ENCODE measurements around the gene GNG3. TPM values are rescaled to one million over a fixed set of nuclear protein-coding genes. Genes with fewer than 3 reads are reported as not detected.
A peak's percentile ranks its signal among the peaks of the same experiment; 100 is the strongest.

The GNG3 gene
- polyA plus RNA-seq, 2 of the 4 experiments (the other 2 are of a cell fraction) = not detected

GRCh38 chr11:62709247-62710000 lies 1.9 kb downstream of the GNG3 start:
- Histone ChIP-seq H3K4me2 (peak overlapping the region; percentile 89), H3K4me3 (peak overlapping the region; percentile 41), H3K4me1 (peaks cover 51% of the 10 kb centered on the region), H3K9me3 (no peaks in the 10 kb centered on the region), H3K27ac (peak overlapping the region; percentile 79 to 91)
- DNase-seq (ENCODE audit: low read depth in 1 of 2, low spot score in 1 of 2) = peak; percentile 94 to 98
- no peak for FAIRE-seq
- CTCF ChIA-PET = interaction anchor here (0.6 to 5.3 kb wide), 12 partner anchors 9 to 330 kb away, joined by 3 to 37 read pairs (median 4); partner anchors contain the start of genes LBHD1, TMEM179B and UQCC3
- ATAC-seq = peak; percentile 71 to 84
- POLR2A ChIA-PET = interaction anchor here (0.6 to 6.1 kb wide), 14 partner anchors 9 to 147 kb away, joined by 3 to 64 read pairs (median 4); partner anchors contain the start of genes B3GAT3, C11orf98, CSKMT and HNRNPUL2
- 11% methylated on average over 47 of the region's 47 CpGs for WGBS (ENCODE audit: missing lambda C conversion rate)
- TF ChIP-seq, protein P1, sequence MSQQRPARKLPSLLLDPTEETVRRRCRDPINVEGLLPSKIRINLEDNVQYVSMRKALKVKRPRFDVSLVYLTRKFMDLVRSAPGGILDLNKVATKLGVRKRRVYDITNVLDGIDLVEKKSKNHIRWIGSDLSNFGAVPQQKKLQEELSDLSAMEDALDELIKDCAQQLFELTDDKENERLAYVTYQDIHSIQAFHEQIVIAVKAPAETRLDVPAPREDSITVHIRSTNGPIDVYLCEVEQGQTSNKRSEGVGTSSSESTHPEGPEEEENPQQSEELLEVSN (IDR thresholded peaks at IDR 0.05; ENCODE audit: borderline replicate concordance, low read depth) = no peak
- TF ChIP-seq HEYL (CRISPR knock-in tag; IDR thresholded peaks at IDR 0.05) = peak; percentile 71; the same call in 1 of the 2 replicates
- TF ChIP-seq POLR2AphosphoS2 (conservative IDR thresholded peaks at IDR 0.05; ENCODE audit: low read length) = no peak
- no peak for TF ChIP-seq USF2 (IDR thresholded peaks at IDR 0.05)
- TF ChIP-seq, protein P2, sequence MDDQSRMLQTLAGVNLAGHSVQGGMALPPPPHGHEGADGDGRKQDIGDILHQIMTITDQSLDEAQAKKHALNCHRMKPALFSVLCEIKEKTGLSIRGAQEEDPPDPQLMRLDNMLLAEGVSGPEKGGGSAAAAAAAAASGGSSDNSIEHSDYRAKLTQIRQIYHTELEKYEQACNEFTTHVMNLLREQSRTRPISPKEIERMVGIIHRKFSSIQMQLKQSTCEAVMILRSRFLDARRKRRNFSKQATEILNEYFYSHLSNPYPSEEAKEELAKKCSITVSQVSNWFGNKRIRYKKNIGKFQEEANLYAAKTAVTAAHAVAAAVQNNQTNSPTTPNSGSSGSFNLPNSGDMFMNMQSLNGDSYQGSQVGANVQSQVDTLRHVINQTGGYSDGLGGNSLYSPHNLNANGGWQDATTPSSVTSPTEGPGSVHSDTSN (IDR thresholded peaks at IDR 0.05) = peak; percentile 35
- peak; percentile 86; the same call in 1 of the 2 replicates for TF ChIP-seq ZSCAN20 (CRISPR knock-in tag; IDR thresholded peaks at IDR 0.05)
- TF ChIP-seq HOXB13 (CRISPR knock-in tag; IDR thresholded peaks at IDR 0.05; ENCODE audit: low read depth) = peak; percentile 66; the same call in 1 of the 2 replicates
- TF ChIP-seq FOXS1 (CRISPR knock-in tag; IDR thresholded peaks at IDR 0.05) = no peak
- TF ChIP-seq EHMT2 (IDR thresholded peaks at IDR 0.05; ENCODE audit: low read depth) = no peak
- peak; percentile 42 to 81; a peak in 4 of 5 replicates for TF ChIP-seq JUN (IDR thresholded peaks at IDR 0.05)
- TF ChIP-seq BCL3 (IDR thresholded peaks at IDR 0.05) = 0 out of 3 replicates have a peak, but pooled peaks have one; percentile 23
- no peak for TF ChIP-seq EHF (CRISPR knock-in tag; IDR thresholded peaks at IDR 0.05)
- no peak for TF ChIP-seq CTCF (IDR thresholded peaks at IDR 0.05)
- no peak for TF ChIP-seq MAZ (IDR thresholded peaks at IDR 0.05; ENCODE audit: borderline replicate concordance, low read depth, low read length)
- no peak for TF ChIP-seq NPAS2 (CRISPR knock-in tag; IDR thresholded peaks at IDR 0.05; ENCODE audit: borderline replicate concordance)
- peak; percentile 80 for TF ChIP-seq KDM5A (IDR thresholded peaks at IDR 0.05)
- TF ChIP-seq CHD4 (IDR thresholded peaks at IDR 0.05; ENCODE audit: borderline replicate concordance) = no peak
- TF ChIP-seq MAX (IDR thresholded peaks at IDR 0.05) = peak; percentile 63
- no peak for TF ChIP-seq TFCP2L1 (CRISPR knock-in tag; IDR thresholded peaks at IDR 0.05)
- peak; percentile 70; the same call in 1 of the 2 replicates for TF ChIP-seq KDM1A (IDR thresholded peaks at IDR 0.05; ENCODE audit: low read depth)
- no peak for TF ChIP-seq REST (IDR thresholded peaks at IDR 0.05)
- peak; percentile 43; the same call in 1 of the 2 replicates for TF ChIP-seq PHF8 (IDR thresholded peaks at IDR 0.05; ENCODE audit: borderline replicate concordance, low read depth)
- no peak for TF ChIP-seq RNF2 (IDR thresholded peaks at IDR 0.05; ENCODE audit: borderline replicate concordance, low read depth)
- TF ChIP-seq RAD21 (conservative IDR thresholded peaks at IDR 0.05 in 1 of 2, IDR thresholded peaks at IDR 0.05 in 1 of 2) = no peak

Data from A549 (cell line).